Measurements from ENCODE around the gene GNLY.

GRCh38 chr2:85655961-85656417 is 38.2 kb upstream of the GNLY start:
- TF ChIP-seq CTCF (IDR thresholded peaks at IDR 0.05 in 4 of 5, conservative IDR thresholded peaks at IDR 0.05 in 1 of 5) (no peak), POLR2A (IDR thresholded peaks at IDR 0.05) (no peak)

Measured in gastrocnemius medialis (tissue), 4 donors.